Endothelial cell of umbilical vein (primary cell): ENCODE measurements around the gene MYO16. TPM values are rescaled to one million over a fixed set of nuclear protein-coding genes. Genes with fewer than 3 reads are reported as not detected.

Source experiments
- BruUV-seq: library from RNA; stranded (reverse); fragments of 400-500 nt; replicated peaks from 2 replicates; lab custom pipeline; 2021; lab: Mats Ljungman, UMichigan
- CTCF ChIA-PET: fragments of 300-600, 350-600 bp; sonication (Branson Sonifier 250); formaldehyde crosslinking; loops from one replicate; lab custom pipeline; 2021; ENCODE audit warnings: antibody characterized with exemption, inconsistent platforms; lab: Charles Lee
- POLR2A ChIA-PET: fragments of 300-600, 350-600 bp; sonication (Branson Sonifier 250); formaldehyde crosslinking; loops from one replicate; lab custom pipeline; 2021; ENCODE audit warnings: antibody characterized with exemption, inconsistent platforms; lab: Charles Lee
- DNase-seq: peaks from one replicate; pipeline ENCODE4 v3.0.0-alpha.2; 2011; ENCODE audit warnings: low read depth, low spot score
- FAIRE-seq: peaks from 2 replicates; lab custom pipeline; 2011; peaks lifted over from hg19 to GRCh38; lab: Jason Lieb, UNC
- H2AFZ ChIP-seq: 2 replicates; pipeline ENCODE4 v1.6.0; 2012; ENCODE audit warnings: low read depth, low read length, control low read depth, inconsistent platforms
- H3K27ac ChIP-seq: 2 replicates; pipeline ENCODE4 v1.5.1; 2011; ENCODE audit warnings: low read depth, mild to moderate bottlenecking, control low read depth, low read length, moderate library complexity; ENCODE audit not compliant: insufficient read depth
- H3K27me3 ChIP-seq, 2 experiments: 2 replicates each; pipeline versions ENCODE4 v1.6.0 to v1.6.1; 2011; ENCODE audit warnings: low read length in 2 of 2, mixed read lengths in 1 of 2; ENCODE audit not compliant: control insufficient read depth in 2 of 2, insufficient read depth in 2 of 2
- H3K36me3 ChIP-seq, 2 experiments: 2 replicates in 1 of 2; 3 replicates in 1 of 2; pipeline ENCODE4 v1.5.1; 2011; ENCODE audit warnings: low read length in 2 of 2, mild to moderate bottlenecking in 1 of 2, moderate library complexity in 1 of 2; ENCODE audit not compliant: control insufficient read depth in 2 of 2, insufficient read depth in 2 of 2; ENCODE audit errors: extremely low read depth in 1 of 2
- H3K4me1 ChIP-seq: 3 replicates; pipeline ENCODE4 v1.5.1; 2011; ENCODE audit warnings: mild to moderate bottlenecking, low read length; ENCODE audit not compliant: control insufficient read depth, insufficient read depth; ENCODE audit errors: extremely low read depth
- H3K4me2 ChIP-seq: 2 replicates; pipeline ENCODE4 v1.6.1; 2011; ENCODE audit warnings: low read length, control low read depth, mixed read lengths; ENCODE audit not compliant: insufficient read depth
- H3K4me3 ChIP-seq, 3 experiments: fragments of 200-600 bp in 1 of 3; sonication (generic), shearing (Covaris generic) in 1 of 3; replicated peaks in 1 of 3; 2 replicates each; pipeline ENCODE4 v1.5.1; 2011 to 2016; ENCODE audit warnings: control low read depth in 3 of 3, low read length in 3 of 3, mild to moderate bottlenecking in 2 of 3, inconsistent platforms in 1 of 3, low read depth in 1 of 3, moderate library complexity in 1 of 3; ENCODE audit not compliant: insufficient read depth in 1 of 3
- H3K79me2 ChIP-seq: 2 replicates; pipeline ENCODE4 v1.6.0; 2012; ENCODE audit warnings: low read length, inconsistent platforms; ENCODE audit not compliant: control insufficient read depth, insufficient read depth
- H3K9ac ChIP-seq: replicated peaks from 2 replicates; pipeline ENCODE3; 2011; ENCODE audit warnings: low read length, control low read depth; ENCODE audit not compliant: insufficient read depth; ENCODE audit errors: extremely low read depth
- H3K9me1 ChIP-seq: replicated peaks from 3 replicates; pipeline ENCODE4 v1.6.0; 2011; ENCODE audit warnings: mild to moderate bottlenecking, low read length; ENCODE audit not compliant: control insufficient read depth, insufficient read depth; ENCODE audit errors: extremely low read depth
- H3K9me3 ChIP-seq: replicated peaks from 2 replicates; pipeline ENCODE4 v1.5.1; 2012; ENCODE audit warnings: low read length, inconsistent platforms; ENCODE audit not compliant: control insufficient read depth, insufficient read depth
- H4K20me1 ChIP-seq: replicated peaks from 2 replicates; pipeline ENCODE3; 2011; ENCODE audit warnings: mild to moderate bottlenecking, low read length; ENCODE audit not compliant: control insufficient read depth, insufficient read depth; ENCODE audit errors: extremely low read depth
- EZH2 ChIP-seq: IDR thresholded peaks from 2 replicates; pipeline ENCODE4 v1.6.1; 2012; ENCODE audit warnings: borderline replicate concordance, low read depth, mild to moderate bottlenecking, moderate library complexity, low read length, inconsistent platforms; ENCODE audit not compliant: severe bottlenecking
- FOS ChIP-seq: IDR thresholded peaks from 2 replicates; pipeline ENCODE4 v1.6.1; 2011; ENCODE audit warnings: mild to moderate bottlenecking, low read length, moderate library complexity, borderline replicate concordance; ENCODE audit not compliant: insufficient read depth
- GATA2 ChIP-seq: IDR thresholded peaks from 2 replicates; pipeline ENCODE4 v1.7.0; 2011; ENCODE audit warnings: low read depth, mild to moderate bottlenecking, moderate library complexity, mixed read lengths, low read length; ENCODE audit not compliant: insufficient read length, insufficient read depth
- JUN ChIP-seq: IDR thresholded peaks from 2 replicates; pipeline ENCODE4 v1.6.1; 2011; ENCODE audit warnings: borderline replicate concordance, low read depth; ENCODE audit not compliant: insufficient read length, insufficient read depth
- MYC ChIP-seq: IDR thresholded peaks from one replicate; pipeline ENCODE4 v1.6.1; 2011; ENCODE audit warnings: mild to moderate bottlenecking, low read depth, low read length
- POLR2AphosphoS5 ChIP-seq: IDR thresholded peaks from 2 replicates; pipeline ENCODE4 v1.6.1; 2012; ENCODE audit warnings: low read depth, mild to moderate bottlenecking, control low read depth, low read length, moderate library complexity; ENCODE audit not compliant: insufficient read depth
- dilution Hi-C: fragments of 300-500 bp; cut with MboI; formaldehyde crosslinking; loops from one replicate; pipeline ENCODE4 v1.15.0; 2019; ENCODE audit warnings: low sequenced_read_pairs; ENCODE audit not compliant: extremely low pct_ligation_motif_present
- intact Hi-C: fragments of 100-400 bp; cut with micrococcal nuclease; formaldehyde crosslinking; loops from one replicate; pipeline ENCODE4 v1.10.0; 2022
- polyA plus RNA-seq, 4 experiments: library from polyadenylated mRNA; depleted of rRNA in 3 of 4; stranded (reverse) in 3 of 4; unstranded in 1 of 4; fragments of >200 nt; gene quantifications; 2 replicates each; pipeline versions ENCODE4 v1.2.1 to v1.2.3, GENCODE V29; 2011 to 2012; ENCODE audit warnings: missing spikeins in 1 of 4
- total RNA-seq: library from RNA; stranded (reverse); gene quantifications from 2 replicates; pipeline ENCODE4 v1.2.3, GENCODE V29; 2021
- TF ChIP-seq, protein P1 (sequence below), 2 donors: IDR thresholded peaks; 1 replicate in 1 of 2; 2 replicates in 1 of 2; pipeline ENCODE4 v1.5.1; 2011; ENCODE audit warnings: low read length in 2 of 2, mild to moderate bottlenecking in 2 of 2, moderate library complexity in 2 of 2, control low read depth in 1 of 2, inconsistent platforms in 1 of 2, low read depth in 1 of 2; ENCODE audit not compliant: insufficient read depth in 1 of 2; ENCODE audit errors: extremely low read depth in 1 of 2
- TF ChIP-seq, protein P2 (sequence below): IDR thresholded peaks from 2 replicates; pipeline ENCODE4 v1.6.1; 2011; ENCODE audit not compliant: insufficient read depth, insufficient read length

Gene MYO16
- total and polyA plus RNA-seq, 2 donors (not counting 3 experiments of a cell fraction or from before 2014, with no cell fraction given): 0.03 to 0.04 TPM

DNA sequence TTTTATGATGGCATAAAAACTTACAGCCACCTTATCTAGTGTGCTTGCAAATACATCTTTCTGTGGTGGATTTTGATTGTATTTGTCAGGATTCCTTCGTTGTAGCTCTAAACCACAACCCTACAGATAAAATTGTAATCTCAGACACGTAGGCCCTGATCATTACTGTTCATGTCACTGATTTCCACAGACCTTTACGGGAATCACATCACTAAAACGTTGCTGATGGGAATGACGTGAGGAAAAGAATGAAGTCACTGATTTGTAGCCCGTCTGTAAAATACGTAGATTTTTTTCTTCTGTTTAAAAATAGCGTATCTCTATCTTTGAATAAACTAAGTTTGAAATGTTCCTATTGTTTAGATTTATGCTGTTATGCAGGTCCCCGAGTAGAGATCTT is 399.2 kb downstream of the MYO16 start:
- no peak overlapping the region for H3K4me2 ChIP-seq
- FAIRE-seq (no peak), DNase-seq (no peak)
- POLR2A ChIA-PET: no interaction called here
- H2AFZ ChIP-seq: no peak overlapping the region
- TF ChIP-seq FOS: no peak
- TF ChIP-seq MYC: no peak
- no peak for TF ChIP-seq POLR2AphosphoS5
- no peak for TF ChIP-seq EZH2
- no peak overlapping the region for H3K4me3 ChIP-seq
- no TSS peak for BruUV-seq
- H3K27ac ChIP-seq: no peak overlapping the region
- H3K9ac ChIP-seq: no peak overlapping the region
- intact Hi-C loops (no loop called here), dilution Hi-C loops (no loop called here)
- H3K36me3 ChIP-seq: no peaks in the 10 kb centered on the region
- H4K20me1 ChIP-seq: no peaks in the 10 kb centered on the region
- CTCF ChIA-PET: no interaction called here
- H3K27me3 ChIP-seq: no peaks in the 10 kb centered on the region
- no peaks in the 10 kb centered on the region for H3K9me3 ChIP-seq
- no peaks in the 10 kb centered on the region for H3K9me1 ChIP-seq
- H3K4me1 ChIP-seq: no peaks in the 10 kb centered on the region
- H3K79me2 ChIP-seq: no peaks in the 10 kb centered on the region

DNA sequence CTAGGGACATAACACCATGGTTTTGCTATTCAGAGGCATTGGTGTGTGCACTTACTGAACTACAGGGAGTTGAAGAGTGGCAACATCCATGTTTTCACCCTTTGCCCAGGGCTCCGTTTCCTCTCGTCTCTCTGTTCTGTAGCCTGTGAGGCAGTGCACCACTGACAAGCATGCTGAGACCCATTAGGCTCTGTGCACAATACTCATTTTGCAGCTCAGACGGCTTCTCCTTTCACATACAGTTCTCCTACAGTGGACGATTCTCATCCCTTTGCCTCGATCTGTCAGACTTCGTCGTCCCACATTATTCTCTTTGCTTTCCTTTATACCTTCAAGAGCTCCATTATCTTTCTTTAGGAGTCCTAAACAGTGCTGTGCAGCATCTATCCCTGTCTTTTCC is 403.7 kb downstream of the MYO16 start:
- TF ChIP-seq POLR2AphosphoS5: no peak
- no peak for TF ChIP-seq MYC
- no peak for TF ChIP-seq GATA2
- TF ChIP-seq, protein P1, sequence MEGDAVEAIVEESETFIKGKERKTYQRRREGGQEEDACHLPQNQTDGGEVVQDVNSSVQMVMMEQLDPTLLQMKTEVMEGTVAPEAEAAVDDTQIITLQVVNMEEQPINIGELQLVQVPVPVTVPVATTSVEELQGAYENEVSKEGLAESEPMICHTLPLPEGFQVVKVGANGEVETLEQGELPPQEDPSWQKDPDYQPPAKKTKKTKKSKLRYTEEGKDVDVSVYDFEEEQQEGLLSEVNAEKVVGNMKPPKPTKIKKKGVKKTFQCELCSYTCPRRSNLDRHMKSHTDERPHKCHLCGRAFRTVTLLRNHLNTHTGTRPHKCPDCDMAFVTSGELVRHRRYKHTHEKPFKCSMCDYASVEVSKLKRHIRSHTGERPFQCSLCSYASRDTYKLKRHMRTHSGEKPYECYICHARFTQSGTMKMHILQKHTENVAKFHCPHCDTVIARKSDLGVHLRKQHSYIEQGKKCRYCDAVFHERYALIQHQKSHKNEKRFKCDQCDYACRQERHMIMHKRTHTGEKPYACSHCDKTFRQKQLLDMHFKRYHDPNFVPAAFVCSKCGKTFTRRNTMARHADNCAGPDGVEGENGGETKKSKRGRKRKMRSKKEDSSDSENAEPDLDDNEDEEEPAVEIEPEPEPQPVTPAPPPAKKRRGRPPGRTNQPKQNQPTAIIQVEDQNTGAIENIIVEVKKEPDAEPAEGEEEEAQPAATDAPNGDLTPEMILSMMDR (IDR thresholded peaks at IDR 0.05; ENCODE audit: extremely low read depth in 1 of 2, insufficient read depth in 1 of 2, low read depth in 1 of 2, low read length in 2 of 2): no peak
- no peak for TF ChIP-seq EZH2
- TF ChIP-seq, protein P2, sequence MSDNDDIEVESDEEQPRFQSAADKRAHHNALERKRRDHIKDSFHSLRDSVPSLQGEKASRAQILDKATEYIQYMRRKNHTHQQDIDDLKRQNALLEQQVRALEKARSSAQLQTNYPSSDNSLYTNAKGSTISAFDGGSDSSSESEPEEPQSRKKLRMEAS: no peak
- TF ChIP-seq JUN: no peak
- intact Hi-C loops: no loop called here
- no TSS peak for BruUV-seq
- Histone ChIP-seq H3K27ac (no peak overlapping the region), H3K27me3 (no peaks in the 10 kb centered on the region), H3K9ac (no peak overlapping the region), H3K4me3 (no peak overlapping the region), H3K9me3 (no peaks in the 10 kb centered on the region), H3K36me3 (no peaks in the 10 kb centered on the region), H3K9me1 (no peaks in the 10 kb centered on the region), H3K4me1 (no peaks in the 10 kb centered on the region), H3K79me2 (no peaks in the 10 kb centered on the region), H4K20me1 (no peaks in the 10 kb centered on the region), H3K4me2 (no peak overlapping the region), H2AFZ (no peak overlapping the region)
- DNase-seq (no peak), FAIRE-seq (no peak)
- ChIA-PET POLR2A (no interaction called here), CTCF (no interaction called here)
- dilution Hi-C loops: no loop called here
